SJCRH30 (cell line): ENCODE results near the gene AHDC1. TPM values are rescaled to one million over a fixed set of nuclear protein-coding genes. Genes with fewer than 3 reads are reported as not detected.
"Not testable (repeated sequence)": the region's sequence is repeated elsewhere in the genome, so short reads cannot be mapped to it uniquely, and the experiment has no call there.

Experiments
- DNase-seq, 2 experiments: peaks; one replicate each; pipeline ENCODE4 v3.0.0-alpha.2; 2015 to 2020
- H3K27ac ChIP-seq: fragments of 250-450 bp; sonication (Bioruptor Pico); 2 replicates; pipeline ENCODE4 v1.5.1; 2020; ENCODE audit warnings: mild to moderate bottlenecking, moderate library complexity
- H3K27me3 ChIP-seq: fragments of 250-450 bp; sonication (Bioruptor Pico); 2 replicates; pipeline ENCODE4 v1.5.1; 2020; ENCODE audit warnings: mild to moderate bottlenecking, moderate library complexity
- H3K36me3 ChIP-seq: fragments of 250-450 bp; sonication (Bioruptor Pico); 2 replicates; pipeline ENCODE4 v1.5.1; 2020; ENCODE audit warnings: mild to moderate bottlenecking, moderate library complexity
- H3K4me1 ChIP-seq: fragments of 250-450 bp; sonication (Bioruptor Pico); 2 replicates; pipeline ENCODE4 v1.5.1; 2020; ENCODE audit warnings: mild to moderate bottlenecking, moderate library complexity
- H3K4me3 ChIP-seq: fragments of 250-450 bp; sonication (Bioruptor Pico); 2 replicates; pipeline ENCODE4 v1.5.1; 2020; ENCODE audit warnings: mild to moderate bottlenecking, moderate library complexity
- H3K9me3 ChIP-seq: fragments of 250-450 bp; sonication (Bioruptor Pico); replicated peaks from 2 replicates; pipeline ENCODE4 v1.5.1; 2020; ENCODE audit warnings: mild to moderate bottlenecking, moderate library complexity
- total RNA-seq: library from RNA; depleted of rRNA; stranded (reverse); fragments of >200 nt; shearing (Covaris generic); gene quantifications from 2 replicates; pipeline ENCODE4 v1.2.3, GENCODE V29; 2014

Gene AHDC1
- total RNA-seq, 1 experiment from 2014 or later, result 30.6 TPM

GRCh38 chr1:27638805-27639204 is 34.9 kb upstream of the AHDC1 start:
- H3K36me3 ChIP-seq, result no peaks in the 10 kb centered on the region
- peaks cover 5% of the 10 kb centered on the region for H3K27me3 ChIP-seq
- DNase-seq, result no peak
- no peak overlapping the region for H3K27ac ChIP-seq
- no peak overlapping the region for H3K4me3 ChIP-seq
- no peaks in the 10 kb centered on the region for H3K4me1 ChIP-seq
- H3K9me3 ChIP-seq, result no peaks in the 10 kb centered on the region

GRCh38 chr1:27638047-27638734 is 34.2 kb upstream of the AHDC1 start:
- peaks cover 8% of the 10 kb centered on the region for H3K27me3 ChIP-seq
- H3K36me3 ChIP-seq, result no peaks in the 10 kb centered on the region
- H3K4me1 ChIP-seq, result no peaks in the 10 kb centered on the region
- DNase-seq, result no peak
- H3K27ac ChIP-seq, result no peak overlapping the region
- no peaks in the 10 kb centered on the region for H3K9me3 ChIP-seq
- H3K4me3 ChIP-seq, result no peak overlapping the region

- H3K36me3 ChIP-seq, result no peaks in the 10 kb centered on the region
- no peaks in the 10 kb centered on the region for H3K9me3 ChIP-seq
- DNase-seq, result no peak
- peaks cover 8% of the 10 kb centered on the region for H3K27me3 ChIP-seq
- H3K4me3 ChIP-seq, result no peak overlapping the region
- H3K4me1 ChIP-seq, result peaks cover 5% of the 10 kb centered on the region
- no peak overlapping the region for H3K27ac ChIP-seq
Observed at GRCh38 chr1:27635396-27636142, 31.6 kb upstream of the AHDC1 start.

- no peaks in the 10 kb centered on the region for H3K36me3 ChIP-seq
- DNase-seq, result no peak
- H3K9me3 ChIP-seq, result no peaks in the 10 kb centered on the region
- peak within 1 kb of the TSS; percentile 48 for H3K4me3 ChIP-seq
- H3K4me1 ChIP-seq, result peaks cover 5% of the 10 kb centered on the region
- H3K27ac ChIP-seq, result no peak within 1 kb of the TSS
- H3K27me3 ChIP-seq, result peaks cover 8% of the 10 kb centered on the region
Observed at GRCh38 chr1:27634985-27635367, 31.0 kb upstream of the AHDC1 start, which contains the start of gene FGR. TSS of gene FGR (minus strand) at chr1:27635185. CDS start at chr1:27623916, 11,269 bp downstream.

- peak overlapping the region; percentile 48 for H3K4me3 ChIP-seq
- H3K4me1 ChIP-seq, result peaks cover 5% of the 10 kb centered on the region
- H3K36me3 ChIP-seq, result no peaks in the 10 kb centered on the region
- H3K27me3 ChIP-seq, result peaks cover 8% of the 10 kb centered on the region
- no peak overlapping the region for H3K27ac ChIP-seq
- no peak for DNase-seq
- H3K9me3 ChIP-seq, result no peaks in the 10 kb centered on the region
Observed at GRCh38 chr1:27634177-27634984, 30.4 kb upstream of the AHDC1 start.

- Histone ChIP-seq H3K36me3 (no peaks in the 10 kb centered on the region), H3K4me1 (peaks cover 5% of the 10 kb centered on the region), H3K9me3 (no peaks in the 10 kb centered on the region), H3K27ac (no peak overlapping the region), H3K27me3 (peaks cover 8% of the 10 kb centered on the region), H3K4me3 (peak overlapping the region; percentile 48)
- DNase-seq, result no peak
Observed at GRCh38 chr1:27633640-27634176, 29.8 kb upstream of the AHDC1 start.

- Histone ChIP-seq H3K9me3 (no peaks in the 10 kb centered on the region), H3K36me3 (no peaks in the 10 kb centered on the region)
Observed at GRCh38 chr1:27633298-27633610, 29.3 kb upstream of the AHDC1 start.

GRCh38 chr1:27632387-27633297 is 28.7 kb upstream of the AHDC1 start:
- Histone ChIP-seq H3K36me3 (no peaks in the 10 kb centered on the region), H3K27ac (no peak overlapping the region), H3K9me3 (no peaks in the 10 kb centered on the region), H3K4me3 (no peak overlapping the region), H3K4me1 (peaks cover 5% of the 10 kb centered on the region), H3K27me3 (peaks cover 8% of the 10 kb centered on the region)
- no peak for DNase-seq

More at GRCh38 chr1:27633298-27633610, 29.3 kb upstream of the AHDC1 start:
- Histone ChIP-seq H3K4me3 (no peak overlapping the region), H3K27me3 (peaks cover 8% of the 10 kb centered on the region), H3K27ac (no peak overlapping the region), H3K4me1 (peaks cover 5% of the 10 kb centered on the region)
- DNase-seq, result no peak

- Histone ChIP-seq H3K36me3 (no peaks in the 10 kb centered on the region), H3K4me3 (no peak overlapping the region), H3K27me3 (peaks cover 8% of the 10 kb centered on the region), H3K4me1 (peaks cover 5% of the 10 kb centered on the region), H3K9me3 (no peaks in the 10 kb centered on the region), H3K27ac (no peak overlapping the region)
- no peak for DNase-seq
Observed at GRCh38 chr1:27630859-27631491, 27.0 kb upstream of the AHDC1 start.

GRCh38 chr1:27628712-27629111 is 24.8 kb upstream of the AHDC1 start:
- no peaks in the 10 kb centered on the region for H3K9me3 ChIP-seq
- peaks cover 5% of the 10 kb centered on the region for H3K4me1 ChIP-seq
- no peaks in the 10 kb centered on the region for H3K36me3 ChIP-seq

GRCh38 chr1:27627733-27628132 is 23.8 kb upstream of the AHDC1 start:
- H3K9me3 ChIP-seq, H3K27me3 ChIP-seq, H3K36me3 ChIP-seq, H3K27ac ChIP-seq, H3K4me3 ChIP-seq, H3K4me1 ChIP-seq, DNase-seq: not testable (repeated sequence)

More at GRCh38 chr1:27628712-27629111, 24.8 kb upstream of the AHDC1 start:
- H3K4me3 ChIP-seq, result no peak overlapping the region
- peaks cover 2% of the 10 kb centered on the region for H3K27me3 ChIP-seq
- no peak overlapping the region for H3K27ac ChIP-seq
- no peak for DNase-seq

- H3K27me3 ChIP-seq, result no peaks in the 10 kb centered on the region
- no peak for DNase-seq
- no peak overlapping the region for H3K4me3 ChIP-seq
- no peaks in the 10 kb centered on the region for H3K36me3 ChIP-seq
- H3K9me3 ChIP-seq, result no peaks in the 10 kb centered on the region
- peaks cover 5% of the 10 kb centered on the region for H3K4me1 ChIP-seq
- H3K27ac ChIP-seq, result no peak overlapping the region
Observed at GRCh38 chr1:27627061-27627460, 23.1 kb upstream of the AHDC1 start.

- H3K36me3 ChIP-seq, result no peaks in the 10 kb centered on the region
- no peaks in the 10 kb centered on the region for H3K9me3 ChIP-seq
- H3K27ac ChIP-seq, result no peak overlapping the region
- no peaks in the 10 kb centered on the region for H3K27me3 ChIP-seq
- H3K4me3 ChIP-seq, result no peak overlapping the region
- H3K4me1 ChIP-seq, result peaks cover 5% of the 10 kb centered on the region
- no peak for DNase-seq
Observed at GRCh38 chr1:27626031-27626935, 22.3 kb upstream of the AHDC1 start.
